Measurements from ENCODE around the gene CHSY3.

The CHSY3 gene

DNA sequence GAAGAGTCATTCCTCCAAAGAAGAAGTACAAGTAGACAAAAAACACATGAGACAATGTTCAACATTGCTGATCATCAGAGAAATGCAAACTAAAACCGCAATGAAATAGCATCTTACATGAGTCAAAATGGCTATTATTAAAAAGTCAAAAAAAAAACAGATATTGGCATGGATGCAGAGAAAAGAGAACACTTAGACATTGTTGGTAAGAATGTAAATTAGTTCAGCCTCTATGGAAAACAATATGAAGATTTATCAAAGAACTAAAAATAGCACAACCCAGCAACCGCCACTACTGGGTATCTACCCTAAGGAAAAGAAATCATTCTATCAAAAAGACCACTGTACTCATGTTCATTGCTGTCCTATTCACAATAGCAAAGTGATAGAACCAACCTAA, 157.5 kb downstream of the CHSY3 start:
- no peak for DNase-seq
- no peak overlapping the region for H2AK5ac ChIP-seq (ENCODE audit: low read length)
- no CpG with 5 or more reads among the region's 2 CpGs for WGBS (ENCODE audit: extremely low coverage, insufficient coverage, insufficient read length)

DNA sequence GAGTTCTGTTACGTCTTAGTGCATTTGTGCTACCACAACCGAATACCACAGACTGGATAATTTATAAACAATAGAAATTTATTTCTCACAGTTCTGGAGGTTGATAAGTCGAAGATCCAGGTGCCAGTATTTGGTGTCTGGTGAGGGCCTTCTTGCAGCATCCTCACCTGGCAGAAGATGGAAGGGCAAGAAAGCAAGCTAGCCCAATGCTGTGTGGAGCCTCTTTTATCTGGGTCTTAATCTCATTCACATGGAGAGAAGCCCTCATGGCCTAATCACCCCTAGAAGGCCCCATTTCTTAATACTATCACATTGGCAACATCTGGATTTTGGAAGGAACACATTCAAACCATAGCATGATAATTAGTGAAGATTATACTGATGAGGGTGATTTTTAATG, 159.3 kb downstream of the CHSY3 start:
- Histone ChIP-seq H2AK5ac (ENCODE audit: low read length) (no peak overlapping the region), H2BK12ac (ENCODE audit: low read length) (no peak overlapping the region), H3K27ac (ENCODE audit: low read depth, low read length) (no peak overlapping the region), H3K27me3 (ENCODE audit: insufficient read depth, low read length) (no peaks in the 10 kb centered on the region), H3K79me1 (ENCODE audit: low read length) (no peaks in the 10 kb centered on the region), H4K91ac (ENCODE audit: low read depth, low read length) (no peak overlapping the region), H2BK5ac (ENCODE audit: low read depth, low read length, poor library complexity) (no peak overlapping the region), H3K23ac (ENCODE audit: low read length) (no peak overlapping the region), H3K4me2 (ENCODE audit: low read length) (no peak overlapping the region), H3K79me2 (ENCODE audit: control insufficient read depth, insufficient read depth, low read length, poor library complexity) (no peaks in the 10 kb centered on the region), H4K12ac (ENCODE audit: low read depth, low read length) (no peak overlapping the region), H3K9me3 (ENCODE audit: insufficient read depth, low read depth, low read length) (no peaks in the 10 kb centered on the region), H3K18ac (ENCODE audit: low read length) (no peak overlapping the region), H3K9ac (ENCODE audit: low read length) (no peak overlapping the region), H2BK120ac (ENCODE audit: insufficient read depth, low read length, poor library complexity) (no peak overlapping the region), H3K4me1 (ENCODE audit: control insufficient read depth in 1 of 2, insufficient read depth in 2 of 2, low read length in 2 of 2) (no peaks in the 10 kb centered on the region), H2AFZ (ENCODE audit: insufficient read depth, low read length, poor library complexity) (no peak overlapping the region), H4K8ac (ENCODE audit: low read depth, low read length) (no peak overlapping the region), H3K4ac (ENCODE audit: low read depth, low read length) (no peak overlapping the region), H3K14ac (ENCODE audit: low read length) (no peak overlapping the region), H3K36me3 (ENCODE audit: control insufficient read depth in 1 of 2, insufficient read depth in 2 of 2, low read length in 2 of 2) (no peaks in the 10 kb centered on the region), H3K4me3 (ENCODE audit: low read depth, low read length) (no peak overlapping the region)
- WGBS (ENCODE audit: extremely low coverage, insufficient coverage, insufficient read length): no CpG with 5 or more reads among the region's 3 CpGs
- no peak for DNase-seq

More for the DNA sequence above, 157.5 kb downstream of the CHSY3 start:
- H3K9me3 ChIP-seq (ENCODE audit: insufficient read depth, low read depth, low read length): no peaks in the 10 kb centered on the region
- H2BK12ac ChIP-seq (ENCODE audit: low read length): no peak overlapping the region
- H3K27ac ChIP-seq (ENCODE audit: low read depth, low read length): no peak overlapping the region
- no peak overlapping the region for H2AFZ ChIP-seq (ENCODE audit: insufficient read depth, low read length, poor library complexity)
- no peak overlapping the region for H3K9ac ChIP-seq (ENCODE audit: low read length)
- no peaks in the 10 kb centered on the region for H3K27me3 ChIP-seq (ENCODE audit: insufficient read depth, low read length)
- H4K8ac ChIP-seq (ENCODE audit: low read depth, low read length): no peak overlapping the region
- no peaks in the 10 kb centered on the region for H3K79me2 ChIP-seq (ENCODE audit: control insufficient read depth, insufficient read depth, low read length, poor library complexity)
- no peak overlapping the region for H2BK120ac ChIP-seq (ENCODE audit: insufficient read depth, low read length, poor library complexity)
- H3K4me1 ChIP-seq (ENCODE audit: control insufficient read depth in 1 of 2, insufficient read depth in 2 of 2, low read length in 2 of 2): no peaks in the 10 kb centered on the region
- H3K4me2 ChIP-seq (ENCODE audit: low read length): no peak overlapping the region
- no peak overlapping the region for H3K23ac ChIP-seq (ENCODE audit: low read length)
- H3K4me3 ChIP-seq (ENCODE audit: low read depth, low read length): no peak overlapping the region
- no peaks in the 10 kb centered on the region for H3K79me1 ChIP-seq (ENCODE audit: low read length)
- no peak overlapping the region for H3K14ac ChIP-seq (ENCODE audit: low read length)
- no peak overlapping the region for H3K4ac ChIP-seq (ENCODE audit: low read depth, low read length)
- H3K36me3 ChIP-seq (ENCODE audit: control insufficient read depth in 1 of 2, insufficient read depth in 2 of 2, low read length in 2 of 2): no peaks in the 10 kb centered on the region
- H4K12ac ChIP-seq (ENCODE audit: low read depth, low read length): no peak overlapping the region
- H4K91ac ChIP-seq (ENCODE audit: low read depth, low read length): no peak overlapping the region
- H3K18ac ChIP-seq (ENCODE audit: low read length): no peak overlapping the region
- no peak overlapping the region for H2BK5ac ChIP-seq (ENCODE audit: low read depth, low read length, poor library complexity)

DNA sequence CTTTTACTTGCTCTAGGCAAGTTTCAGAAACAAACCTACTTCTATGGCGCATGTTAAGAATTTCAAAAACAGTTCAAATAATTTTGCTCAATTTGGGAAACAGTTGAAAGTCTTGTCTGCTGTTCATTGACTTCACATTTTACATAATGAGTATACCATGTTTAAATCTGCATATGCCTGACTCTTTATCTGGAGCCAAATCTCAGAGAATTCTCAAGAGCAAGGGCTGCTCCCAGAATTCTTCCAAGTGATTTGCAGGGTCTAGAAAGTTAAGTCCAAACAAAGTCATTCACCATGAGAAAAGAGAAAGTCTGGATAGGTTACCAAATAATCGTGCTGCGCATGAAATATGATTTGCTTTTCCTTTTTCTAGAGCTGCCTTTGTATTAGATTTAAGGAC, 160.2 kb downstream of the CHSY3 start:
- Histone ChIP-seq H3K4me1 (ENCODE audit: control insufficient read depth in 1 of 2, insufficient read depth in 2 of 2, low read length in 2 of 2) (no peaks in the 10 kb centered on the region), H2AK5ac (ENCODE audit: low read length) (no peak overlapping the region), H2BK5ac (ENCODE audit: low read depth, low read length, poor library complexity) (no peak overlapping the region), H3K4me2 (ENCODE audit: low read length) (no peak overlapping the region), H3K14ac (ENCODE audit: low read length) (no peak overlapping the region), H3K4me3 (ENCODE audit: low read depth, low read length) (no peak overlapping the region), H3K9me3 (ENCODE audit: insufficient read depth, low read depth, low read length) (no peaks in the 10 kb centered on the region), H2AFZ (ENCODE audit: insufficient read depth, low read length, poor library complexity) (no peak overlapping the region), H3K18ac (ENCODE audit: low read length) (no peak overlapping the region), H4K12ac (ENCODE audit: low read depth, low read length) (no peak overlapping the region), H4K91ac (ENCODE audit: low read depth, low read length) (no peak overlapping the region), H3K4ac (ENCODE audit: low read depth, low read length) (no peak overlapping the region), H3K9ac (ENCODE audit: low read length) (no peak overlapping the region), H3K27me3 (ENCODE audit: insufficient read depth, low read length) (no peaks in the 10 kb centered on the region), H3K79me1 (ENCODE audit: low read length) (no peaks in the 10 kb centered on the region), H2BK12ac (ENCODE audit: low read length) (no peak overlapping the region), H3K36me3 (ENCODE audit: control insufficient read depth in 1 of 2, insufficient read depth in 2 of 2, low read length in 2 of 2) (no peaks in the 10 kb centered on the region), H3K23ac (ENCODE audit: low read length) (no peak overlapping the region), H3K27ac (ENCODE audit: low read depth, low read length) (no peak overlapping the region), H3K79me2 (ENCODE audit: control insufficient read depth, insufficient read depth, low read length, poor library complexity) (no peaks in the 10 kb centered on the region), H2BK120ac (ENCODE audit: insufficient read depth, low read length, poor library complexity) (no peak overlapping the region), H4K8ac (ENCODE audit: low read depth, low read length) (no peak overlapping the region)
- DNase-seq: no peak
- no CpG with 5 or more reads among the region's 3 CpGs for WGBS (ENCODE audit: extremely low coverage, insufficient coverage, insufficient read length)

DNA sequence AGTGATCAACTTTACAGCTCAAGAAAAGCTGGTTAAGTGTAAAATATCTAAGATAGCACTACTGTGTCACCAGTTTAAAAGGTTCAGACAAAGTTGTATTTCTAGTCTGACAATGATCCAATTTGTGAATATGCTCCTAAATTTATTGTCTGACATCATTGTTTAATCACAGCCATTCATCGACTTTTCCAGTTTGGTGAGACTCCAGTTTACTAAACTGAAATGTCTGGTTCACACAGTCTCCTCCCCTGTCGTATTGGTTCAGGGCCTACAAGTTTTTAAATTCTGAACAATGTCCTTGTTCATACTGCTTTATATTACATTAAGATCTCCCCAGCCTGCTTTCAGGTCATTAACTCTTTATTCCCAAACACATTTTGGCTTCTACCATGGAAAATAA, 161.4 kb downstream of the CHSY3 start:
- no peak overlapping the region for H4K8ac ChIP-seq (ENCODE audit: low read depth, low read length)
- no peak overlapping the region for H3K4me3 ChIP-seq (ENCODE audit: low read depth, low read length)
- no peak overlapping the region for H3K9ac ChIP-seq (ENCODE audit: low read length)
- H2AFZ ChIP-seq (ENCODE audit: insufficient read depth, low read length, poor library complexity): no peak overlapping the region
- no peak overlapping the region for H3K4ac ChIP-seq (ENCODE audit: low read depth, low read length)
- no peak overlapping the region for H4K12ac ChIP-seq (ENCODE audit: low read depth, low read length)
- no peak overlapping the region for H3K4me2 ChIP-seq (ENCODE audit: low read length)
- H3K27ac ChIP-seq (ENCODE audit: low read depth, low read length): no peak overlapping the region
- no peak overlapping the region for H3K23ac ChIP-seq (ENCODE audit: low read length)
- H3K79me2 ChIP-seq (ENCODE audit: control insufficient read depth, insufficient read depth, low read length, poor library complexity): no peaks in the 10 kb centered on the region
- H3K9me3 ChIP-seq (ENCODE audit: insufficient read depth, low read depth, low read length): no peaks in the 10 kb centered on the region
- no CpG with 5 or more reads among the region's 2 CpGs for WGBS (ENCODE audit: extremely low coverage, insufficient coverage, insufficient read length)
- H3K18ac ChIP-seq (ENCODE audit: low read length): no peak overlapping the region
- H3K4me1 ChIP-seq (ENCODE audit: control insufficient read depth in 1 of 2, insufficient read depth in 2 of 2, low read length in 2 of 2): no peaks in the 10 kb centered on the region
- H4K91ac ChIP-seq (ENCODE audit: low read depth, low read length): no peak overlapping the region
- H2AK5ac ChIP-seq (ENCODE audit: low read length): no peak overlapping the region
- H2BK120ac ChIP-seq (ENCODE audit: insufficient read depth, low read length, poor library complexity): no peak overlapping the region
- DNase-seq: no peak
- H2BK5ac ChIP-seq (ENCODE audit: low read depth, low read length, poor library complexity): no peak overlapping the region
- H2BK12ac ChIP-seq (ENCODE audit: low read length): no peak overlapping the region
- no peaks in the 10 kb centered on the region for H3K27me3 ChIP-seq (ENCODE audit: insufficient read depth, low read length)
- no peaks in the 10 kb centered on the region for H3K79me1 ChIP-seq (ENCODE audit: low read length)
- no peak overlapping the region for H3K14ac ChIP-seq (ENCODE audit: low read length)
- H3K36me3 ChIP-seq (ENCODE audit: control insufficient read depth in 1 of 2, insufficient read depth in 2 of 2, low read length in 2 of 2): no peaks in the 10 kb centered on the region
